DND-41 (cell line): Measurements from ENCODE around the gene BRAF.
"Not testable (repeated sequence)": the region's sequence is repeated elsewhere in the genome, so short reads cannot be mapped to it uniquely, and the experiment has no call there.

Source experiments
- ATAC-seq: fragments of 200-7000 bp; cut with Tn5 transposase; 3 replicates; pipeline ENCODE4 v1.9.1; 2021; ENCODE audit warnings: low read depth; ENCODE audit not compliant: insufficient read depth
- DNase-seq: peaks from one replicate; pipeline ENCODE4 v3.0.0-alpha.2; 2020
- H2AFZ ChIP-seq: 2 replicates; pipeline ENCODE4 v1.6.0; 2012; ENCODE audit warnings: low read depth, low read length
- H3K27ac ChIP-seq: 2 replicates; pipeline ENCODE4 v1.5.1; 2012; ENCODE audit warnings: low read length, inconsistent platforms
- H3K27me3 ChIP-seq: fragments of 200-600 bp; sonication (generic); 2 replicates; pipeline ENCODE4 v1.6.0; 2012; ENCODE audit warnings: low read length, mild to moderate bottlenecking, inconsistent platforms; ENCODE audit not compliant: insufficient read depth, poor library complexity
- H3K36me3 ChIP-seq: 2 replicates; pipeline ENCODE4 v1.5.1; 2012; ENCODE audit warnings: low read length, inconsistent platforms; ENCODE audit not compliant: insufficient read depth
- H3K4me1 ChIP-seq: 2 replicates; pipeline ENCODE4 v1.5.1; 2012; ENCODE audit warnings: mild to moderate bottlenecking, low read length; ENCODE audit not compliant: insufficient read depth
- H3K4me2 ChIP-seq: 2 replicates; pipeline ENCODE4 v1.6.0; 2012; ENCODE audit warnings: mild to moderate bottlenecking, moderate library complexity, low read length, inconsistent platforms; ENCODE audit not compliant: insufficient read depth
- H3K4me3 ChIP-seq, 2 experiments: fragments of 200-600 bp in 1 of 2; shearing (Covaris generic) in 1 of 2; 2 replicates each; pipeline ENCODE4 v1.5.1; 2012 to 2016; ENCODE audit warnings: inconsistent platforms in 2 of 2, low read length in 2 of 2, mild to moderate bottlenecking in 2 of 2, low read depth in 1 of 2, moderate library complexity in 1 of 2
- H3K79me2 ChIP-seq: 2 replicates; pipeline ENCODE4 v1.6.0; 2012; ENCODE audit warnings: low read length, inconsistent platforms; ENCODE audit not compliant: insufficient read depth
- H3K9ac ChIP-seq: 2 replicates; pipeline ENCODE4 v1.6.0; 2012; ENCODE audit warnings: low read depth, mild to moderate bottlenecking, inconsistent platforms, low read length, moderate library complexity
- H3K9me3 ChIP-seq: 2 replicates; pipeline ENCODE4 v1.5.1; 2012; ENCODE audit warnings: low read length, moderate library complexity, mild to moderate bottlenecking, inconsistent platforms; ENCODE audit not compliant: insufficient read depth, severe bottlenecking
- H4K20me1 ChIP-seq: 2 replicates; pipeline ENCODE4 v1.6.0; 2012; ENCODE audit warnings: low read length; ENCODE audit not compliant: insufficient read depth
- CTCF ChIP-seq: IDR thresholded peaks from 2 replicates; pipeline ENCODE4 v1.5.1; 2012; ENCODE audit warnings: borderline replicate concordance, low read length, moderate library complexity, mild to moderate bottlenecking; ENCODE audit not compliant: poor library complexity, severe bottlenecking; ENCODE audit errors: extremely low read depth
- EZH2 ChIP-seq: IDR thresholded peaks from 3 replicates; pipeline ENCODE4 v1.6.1; 2012; ENCODE audit warnings: borderline replicate concordance, low read depth, mild to moderate bottlenecking, moderate library complexity, low read length, inconsistent platforms; ENCODE audit not compliant: severe bottlenecking

BRAF gene

GRCh38 chr7:140744005-140744404 lies 180.7 kb downstream of the BRAF start:
- H3K9ac ChIP-seq = no peak overlapping the region
- H3K27ac ChIP-seq = no peak overlapping the region
- H3K36me3 ChIP-seq = peaks cover 20% of the 10 kb centered on the region
- TF ChIP-seq EZH2 (no peak), CTCF (no peak)
- H3K79me2 ChIP-seq = no peaks in the 10 kb centered on the region
- DNase-seq (no peak), ATAC-seq (no peak)
- H3K9me3 ChIP-seq = no peaks in the 10 kb centered on the region
- no peak overlapping the region for H3K4me3 ChIP-seq
- H2AFZ ChIP-seq = no peak overlapping the region
- H3K27me3 ChIP-seq = no peaks in the 10 kb centered on the region
- no peaks in the 10 kb centered on the region for H4K20me1 ChIP-seq
- no peaks in the 10 kb centered on the region for H3K4me1 ChIP-seq
- no peak overlapping the region for H3K4me2 ChIP-seq

DNA sequence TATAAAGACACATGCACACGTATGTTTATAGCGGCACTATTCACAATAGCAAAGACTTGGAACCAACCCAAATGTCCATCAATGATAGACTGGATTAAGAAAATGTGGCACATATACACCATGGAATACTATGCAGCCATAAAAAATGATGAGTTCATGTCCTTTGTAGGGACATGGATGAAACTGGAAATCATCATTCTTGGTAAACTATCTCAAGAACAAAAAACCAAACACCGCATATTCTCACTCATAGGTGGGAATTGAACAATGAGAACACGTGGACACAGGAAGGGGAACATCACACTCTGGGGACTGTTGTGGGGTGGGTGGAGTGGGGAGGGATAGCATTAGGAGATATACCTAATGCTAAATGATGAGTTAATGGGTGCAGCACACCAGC lies 181.5 kb downstream of the BRAF start:
- H3K27ac ChIP-seq, ATAC-seq, H3K79me2 ChIP-seq, H3K27me3 ChIP-seq, H3K4me3 ChIP-seq, H3K4me1 ChIP-seq, DNase-seq, H3K9ac ChIP-seq, H2AFZ ChIP-seq, H4K20me1 ChIP-seq, H3K4me2 ChIP-seq, H3K9me3 ChIP-seq: not testable (repeated sequence)
- peaks cover 25% of the 10 kb centered on the region for H3K36me3 ChIP-seq

- Histone ChIP-seq H4K20me1 (no peaks in the 10 kb centered on the region), H3K27me3 (no peaks in the 10 kb centered on the region), H3K4me1 (no peaks in the 10 kb centered on the region), H3K4me2 (no peak overlapping the region), H2AFZ (no peak overlapping the region), H3K27ac (no peak overlapping the region), H3K79me2 (no peaks in the 10 kb centered on the region), H3K4me3 (no peak overlapping the region), H3K9ac (no peak overlapping the region), H3K9me3 (no peaks in the 10 kb centered on the region), H3K36me3 (peaks cover 29% of the 10 kb centered on the region)
- DNase-seq (no peak), ATAC-seq (no peak)
- TF ChIP-seq CTCF = no peak
- TF ChIP-seq EZH2 = no peak
Measured at GRCh38 chr7:140738280-140738679, 186.4 kb downstream of the BRAF start.

DNA sequence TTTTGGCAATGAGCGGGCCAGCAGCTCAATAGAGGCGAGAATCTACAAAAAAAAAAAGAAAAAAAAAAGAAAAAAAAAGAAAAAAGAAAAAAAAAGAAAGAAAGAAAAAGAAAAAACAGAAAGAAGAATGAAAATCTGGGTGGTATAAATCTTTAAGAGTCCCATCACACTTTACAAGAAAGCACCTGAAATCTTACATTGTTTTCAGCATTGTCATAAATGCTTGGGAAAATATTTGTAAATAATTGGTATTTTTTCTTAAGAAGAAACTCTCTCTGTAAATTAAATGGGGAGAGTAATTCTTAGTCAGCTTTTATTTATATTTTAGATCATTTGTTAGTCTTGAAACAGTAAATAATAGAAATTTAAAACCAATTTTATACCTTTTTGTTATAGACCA lies 190.0 kb downstream of the BRAF start:
- ATAC-seq (no peak), DNase-seq (no peak)
- Histone ChIP-seq H3K36me3 (peaks cover 31% of the 10 kb centered on the region), H3K27me3 (no peaks in the 10 kb centered on the region), H4K20me1 (no peaks in the 10 kb centered on the region), H3K79me2 (no peaks in the 10 kb centered on the region), H3K27ac (no peak overlapping the region), H3K4me2 (no peak overlapping the region), H3K9ac (no peak overlapping the region), H3K4me3 (no peak overlapping the region), H2AFZ (no peak overlapping the region), H3K9me3 (no peaks in the 10 kb centered on the region), H3K4me1 (no peaks in the 10 kb centered on the region)
- TF ChIP-seq CTCF (no peak), EZH2 (no peak)
